Endodermal cell (in vitro differentiated cells): Measurements from ENCODE around the gene PRDX4. TPM values are rescaled to one million over a fixed set of nuclear protein-coding genes. Genes with fewer than 3 reads are reported as not detected.

Source experiments
- DNase-seq: peaks from one replicate; pipeline ENCODE4 v3.0.0-alpha.2; 2017
- H3K27ac ChIP-seq: 2 replicates; pipeline ENCODE4 v1.5.1; 2013; ENCODE audit warnings: mild to moderate bottlenecking, low read depth, low read length, moderate library complexity
- H3K27me3 ChIP-seq: 2 replicates; pipeline ENCODE4 v1.6.1; 2013; ENCODE audit warnings: mild to moderate bottlenecking, low read length, moderate library complexity; ENCODE audit not compliant: insufficient read depth, control insufficient read depth, poor library complexity, severe bottlenecking
- H3K36me3 ChIP-seq: 2 replicates; pipeline ENCODE4 v1.7.0; 2013; ENCODE audit warnings: mild to moderate bottlenecking, low read length, moderate library complexity; ENCODE audit not compliant: control insufficient read depth, insufficient read depth
- H3K4me1 ChIP-seq: one replicate; pipeline ENCODE4 v1.7.0; 2013; ENCODE audit warnings: low read length; ENCODE audit not compliant: control insufficient read depth, insufficient read depth
- H3K4me3 ChIP-seq: 2 replicates; pipeline ENCODE4 v1.5.1; 2013; ENCODE audit warnings: mild to moderate bottlenecking, low read length, moderate library complexity
- H3K9ac ChIP-seq: 2 replicates; pipeline ENCODE4 v1.6.1; 2013; ENCODE audit warnings: mild to moderate bottlenecking, low read length, moderate library complexity; ENCODE audit not compliant: poor library complexity, severe bottlenecking; ENCODE audit errors: extremely low read depth
- H3K9me3 ChIP-seq: 2 replicates; pipeline ENCODE4 v1.6.1; 2013; ENCODE audit warnings: mild to moderate bottlenecking, low read length, moderate library complexity; ENCODE audit not compliant: control insufficient read depth
- H3K27ac Mint-ChIP-seq: 2 replicates; pipeline ENCODE4 v1.8.0; 2020; ENCODE audit warnings: mixed read lengths
- H3K27me3 Mint-ChIP-seq: 2 replicates; pipeline ENCODE4 v1.8.0; 2021; ENCODE audit warnings: mild to moderate bottlenecking, mixed read lengths; ENCODE audit not compliant: insufficient read depth
- H3K36me3 Mint-ChIP-seq: 2 replicates; pipeline ENCODE4 v1.8.0; 2020; ENCODE audit warnings: low read depth, mixed read lengths
- H3K4me1 Mint-ChIP-seq: 2 replicates; pipeline ENCODE4 v1.8.0; 2020; ENCODE audit warnings: mixed read lengths
- H3K4me3 Mint-ChIP-seq: 2 replicates; pipeline ENCODE4 v1.8.0; 2020; ENCODE audit warnings: mild to moderate bottlenecking, moderate library complexity, mixed read lengths
- H3K9me3 Mint-ChIP-seq: 2 replicates; pipeline ENCODE4 v1.8.0; 2020; ENCODE audit warnings: mild to moderate bottlenecking, mixed read lengths
- CTCF ChIP-seq: fragments of 200-600 bp; sonication (generic); conservative IDR thresholded peaks from 2 replicates; pipeline ENCODE4 v1.5.0; 2021; ENCODE audit warnings: antibody characterized with exemption, mild to moderate bottlenecking
- WGBS, 2 experiments: methylation state at CpG; one replicate each; pipeline versions ENCODE4 v1.1.5 to v1.1.7; 2013; ENCODE audit warnings: missing lambda C conversion rate in 2 of 2, mixed read lengths in 1 of 2; ENCODE audit not compliant: insufficient coverage in 1 of 2, insufficient read length in 1 of 2; 5-methylcytosine and 5-hydroxymethylcytosine counted together
- total RNA-seq, 2 donors: library from RNA; stranded (reverse); fragmentation: NEBNext Ultra II Directional in 1 of 2; extraction: Animal tissue kit (Norgen Biotek cat#: 25700) in 1 of 2; gene quantifications; 2 replicates in 1 of 2; 3 replicates in 1 of 2; pipeline ENCODE4 v1.2.1, GENCODE V29; 2021

PRDX4 gene
- total RNA-seq, 2 donors from 2014 or later = 128 to 241 TPM

GRCh38 chrX:23705235-23705634 lies 37.9 kb downstream of the PRDX4 start:
- Histone ChIP-seq H3K9me3 (no peaks in the 10 kb centered on the region), H3K36me3 (peaks cover 42% of the 10 kb centered on the region), H3K27ac (no peak overlapping the region), H3K27me3 (no peaks in the 10 kb centered on the region), H3K9ac (no peak overlapping the region), H3K4me1 (no peaks in the 10 kb centered on the region), H3K4me3 (no peak overlapping the region)
- no peak overlapping the region for H3K4me3 Mint-ChIP-seq
- H3K4me1 Mint-ChIP-seq = no peaks in the 10 kb centered on the region
- peaks cover 76% of the 10 kb centered on the region for H3K36me3 Mint-ChIP-seq
- 74% methylated on average over 4 of the region's 5 CpGs; no CpG with 5 or more reads in 1 of the 2 experiments for WGBS, 2 experiments
- DNase-seq = no peak
- H3K27me3 Mint-ChIP-seq = no peaks in the 10 kb centered on the region
- no peak overlapping the region for H3K27ac Mint-ChIP-seq
- no peaks in the 10 kb centered on the region for H3K9me3 Mint-ChIP-seq
- TF ChIP-seq CTCF = no peak

GRCh38 chrX:23720117-23720677 lies 52.9 kb downstream of the PRDX4 start:
- DNase-seq = no peak
- Mint-ChIP-seq H3K9me3 (no peaks in the 10 kb centered on the region), H3K27ac (no peak overlapping the region), H3K4me1 (peaks cover 8% of the 10 kb centered on the region), H3K4me3 (no peak overlapping the region), H3K36me3 (peaks cover 53% of the 10 kb centered on the region), H3K27me3 (no peaks in the 10 kb centered on the region)
- H3K4me1 ChIP-seq = peaks cover 3% of the 10 kb centered on the region
- H3K36me3 ChIP-seq = peaks cover 16% of the 10 kb centered on the region
- WGBS, 2 experiments = 95 to 97% methylated on average over 5 to 6 of the region's 8 CpGs
- no peak overlapping the region for H3K9ac ChIP-seq
- no peaks in the 10 kb centered on the region for H3K9me3 ChIP-seq
- TF ChIP-seq CTCF = no peak
- H3K4me3 ChIP-seq = no peak overlapping the region
- no peak overlapping the region for H3K27ac ChIP-seq
- no peaks in the 10 kb centered on the region for H3K27me3 ChIP-seq

- H3K4me3 Mint-ChIP-seq = no peak overlapping the region
- no peak for DNase-seq
These were observed 58.9 kb downstream of the PRDX4 start for GRCh38 chrX:23726191-23726590.

More at GRCh38 chrX:23726191-23726590, 58.9 kb downstream of the PRDX4 start:
- Histone ChIP-seq H3K9me3 (no peaks in the 10 kb centered on the region), H3K9ac (no peak overlapping the region), H3K4me1 (no peaks in the 10 kb centered on the region), H3K27me3 (no peaks in the 10 kb centered on the region), H3K36me3 (peaks cover 10% of the 10 kb centered on the region), H3K4me3 (no peak overlapping the region), H3K27ac (no peak overlapping the region)
- H3K9me3 Mint-ChIP-seq = no peaks in the 10 kb centered on the region
- no peaks in the 10 kb centered on the region for H3K4me1 Mint-ChIP-seq
- no peaks in the 10 kb centered on the region for H3K27me3 Mint-ChIP-seq
- WGBS, 2 experiments = 80 to 100% methylated on average over 1 to 6 of the region's 6 CpGs
- H3K36me3 Mint-ChIP-seq = peaks cover 61% of the 10 kb centered on the region
- no peak for TF ChIP-seq CTCF
- no peak overlapping the region for H3K27ac Mint-ChIP-seq
